Adrenal gland (tissue), 12 donors: ENCODE data around the gene DGKQ. TPM values are rescaled to one million over a fixed set of nuclear protein-coding genes. Genes with fewer than 3 reads are reported as not detected.
A peak's percentile ranks its signal among the peaks of the same experiment; 100 is the strongest.
"Not testable (repeated sequence)": the region's sequence is repeated elsewhere in the genome, so short reads cannot be mapped to it uniquely, and the experiment has no call there.

Experiments
- DNase-seq, 7 donors: peaks; one replicate each; pipeline ENCODE4 v3.0.0-alpha.2; 2019 to 2020
- H3K27ac ChIP-seq, 5 donors: fragments of 200-600 bp; sonication (generic) in 4 of 5; 1 replicate in 3 of 5; 2 replicates in 2 of 5; pipeline versions ENCODE4 v1.5.1 to v1.8.0; 2016 to 2020; ENCODE audit warnings: mild to moderate bottlenecking in 1 of 5
- H3K27me3 ChIP-seq: fragments of 200-600 bp; 2 replicates; pipeline ENCODE4 v1.8.0; 2021
- H3K36me3 ChIP-seq, 2 donors: fragments of 200-600 bp; replicated peaks in 1 of 2; 1 replicate in 1 of 2; 2 replicates in 1 of 2; pipeline versions ENCODE4 v1.5.1 to v1.8.0; 2018 to 2022
- H3K4me1 ChIP-seq, 2 donors: fragments of 200-600 bp; replicated peaks in 1 of 2; 1 replicate in 1 of 2; 2 replicates in 1 of 2; pipeline versions ENCODE4 v1.5.1 to v1.8.0; 2018 to 2021
- H3K4me3 ChIP-seq, 4 donors: fragments of 200-600 bp; sonication (generic) in 3 of 4; one replicate each; pipeline ENCODE4 v1.5.1; 2016 to 2018
- H3K9me3 ChIP-seq, 3 donors: fragments of 200-600 bp; sonication (generic) in 1 of 3; replicated peaks in 1 of 3; 1 replicate in 2 of 3; 2 replicates in 1 of 3; pipeline versions ENCODE4 v1.5.1 to v1.8.0; 2016 to 2021
- POLR2A ChIP-seq, 2 donors: fragments of 450-650 bp; IDR thresholded peaks; one replicate each; pipeline ENCODE4 v1.6.1; 2017; ENCODE audit warnings: antibody characterized with exemption in 2 of 2, mild to moderate bottlenecking in 2 of 2, moderate library complexity in 1 of 2
- WGBS, 4 donors: extraction: QIAGEN DNeasy Blood & Tissue Kit in 2 of 4; methylation state at CpG; one replicate each; pipeline versions ENCODE4 v1.1.5 to v1.1.7; 2013 to 2017; 5-methylcytosine and 5-hydroxymethylcytosine counted together
- intact Hi-C, 2 donors: fragments of 100-400 bp; cut with DNase I; formaldehyde crosslinking; loops; one replicate each; pipeline versions ENCODE4 v1.14.1 to v1.15.0; 2022 to 2023
- polyA plus RNA-seq, 3 donors: library from polyadenylated mRNA; stranded (reverse); fragments of 200-250 nt in 2 of 3; fragments of 350-450 nt in 1 of 3; fragmentation: Illumina TruSeq in 1 of 3; extraction: RNeasy Lipid Tissue Mini Kit (QIAGEN cat#74804) in 1 of 3; gene quantifications; one replicate each; pipeline ENCODE4 v1.2.3, GENCODE V29; 2013 to 2014
- total RNA-seq, 9 donors: library from RNA; depleted of rRNA in 4 of 9; stranded (reverse); fragments of >200 nt in 4 of 9; fragments of 120-200 nt in 1 of 9; fragmentation: NEBNext Ultra II Directional in 1 of 9; extraction: Animal tissue kit (Norgen Biotek cat#: 25700) in 1 of 9; gene quantifications; one replicate each; pipeline versions ENCODE4 v1.1.0 to v1.2.4, GENCODE V29; 2013 to 2023
- TF ChIP-seq, protein P1 (sequence below), 6 experiments: fragments of 450-650 bp in 4 of 6; fragments of 200-600 bp in 2 of 6; sonication (generic) in 1 of 6; IDR thresholded peaks; 1 replicate in 5 of 6; 2 replicates in 1 of 6; pipeline versions ENCODE4 v1.5.1 to v1.8.0; 2016 to 2021; ENCODE audit warnings: antibody characterized with exemption in 6 of 6, mild to moderate bottlenecking in 2 of 6, moderate library complexity in 1 of 6
- donor health status: healthy with polysubstance abuse.
- donor health status: Bipolar disorder and iron deficiency.
- donor health status: DM: yes; HTN: yes; CAD: no.
- donor health status: DM: no; HTN: no; CAD: no.
- donor health status: DM: no; HTN: no; CAD: no.
- donor health status: DM: yes; HTN: yes; CAD: no.

DGKQ gene
- total and polyA plus RNA-seq, 12 donors: 0.55 to 16.5 (median 12.5) TPM

DNA sequence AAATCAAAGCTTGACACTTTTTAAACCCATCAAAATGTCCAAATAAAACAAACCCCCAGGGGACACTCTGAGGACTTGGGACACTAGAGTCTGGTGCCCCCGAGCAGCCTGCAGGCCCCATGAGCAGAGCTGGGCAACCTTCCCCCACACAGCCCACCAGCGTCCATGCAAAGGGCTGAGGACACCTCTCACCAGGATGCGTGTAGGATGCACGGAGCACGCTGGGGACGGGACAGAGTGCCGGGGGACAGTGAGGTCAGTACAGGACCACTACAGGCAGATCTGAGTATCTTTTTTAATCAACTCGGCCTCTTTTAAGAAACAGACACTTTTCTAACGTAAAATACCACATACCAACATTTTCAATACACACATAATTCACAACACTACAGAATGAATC is 48.2 kb downstream of the DGKQ start:
- WGBS, 4 donors: 86 to 94% (median 91%) methylated on average over 9 of the region's 9 CpGs
- no peak for DNase-seq
- Histone ChIP-seq H3K9me3 (no peaks in the 10 kb centered on the region), H3K27ac (no peak overlapping the region), H3K4me1 (peaks cover 5 to 36% of the 10 kb centered on the region in 2 donors), H3K27me3 (no peaks in the 10 kb centered on the region), H3K36me3 (no peaks in the 10 kb centered on the region), H3K4me3 (no peak overlapping the region)
- intact Hi-C loops: no loop called here
- TF ChIP-seq, protein P1, sequence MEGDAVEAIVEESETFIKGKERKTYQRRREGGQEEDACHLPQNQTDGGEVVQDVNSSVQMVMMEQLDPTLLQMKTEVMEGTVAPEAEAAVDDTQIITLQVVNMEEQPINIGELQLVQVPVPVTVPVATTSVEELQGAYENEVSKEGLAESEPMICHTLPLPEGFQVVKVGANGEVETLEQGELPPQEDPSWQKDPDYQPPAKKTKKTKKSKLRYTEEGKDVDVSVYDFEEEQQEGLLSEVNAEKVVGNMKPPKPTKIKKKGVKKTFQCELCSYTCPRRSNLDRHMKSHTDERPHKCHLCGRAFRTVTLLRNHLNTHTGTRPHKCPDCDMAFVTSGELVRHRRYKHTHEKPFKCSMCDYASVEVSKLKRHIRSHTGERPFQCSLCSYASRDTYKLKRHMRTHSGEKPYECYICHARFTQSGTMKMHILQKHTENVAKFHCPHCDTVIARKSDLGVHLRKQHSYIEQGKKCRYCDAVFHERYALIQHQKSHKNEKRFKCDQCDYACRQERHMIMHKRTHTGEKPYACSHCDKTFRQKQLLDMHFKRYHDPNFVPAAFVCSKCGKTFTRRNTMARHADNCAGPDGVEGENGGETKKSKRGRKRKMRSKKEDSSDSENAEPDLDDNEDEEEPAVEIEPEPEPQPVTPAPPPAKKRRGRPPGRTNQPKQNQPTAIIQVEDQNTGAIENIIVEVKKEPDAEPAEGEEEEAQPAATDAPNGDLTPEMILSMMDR (IDR thresholded peaks at IDR 0.05): no peak
- no peak for TF ChIP-seq POLR2A (IDR thresholded peaks at IDR 0.05)

DNA sequence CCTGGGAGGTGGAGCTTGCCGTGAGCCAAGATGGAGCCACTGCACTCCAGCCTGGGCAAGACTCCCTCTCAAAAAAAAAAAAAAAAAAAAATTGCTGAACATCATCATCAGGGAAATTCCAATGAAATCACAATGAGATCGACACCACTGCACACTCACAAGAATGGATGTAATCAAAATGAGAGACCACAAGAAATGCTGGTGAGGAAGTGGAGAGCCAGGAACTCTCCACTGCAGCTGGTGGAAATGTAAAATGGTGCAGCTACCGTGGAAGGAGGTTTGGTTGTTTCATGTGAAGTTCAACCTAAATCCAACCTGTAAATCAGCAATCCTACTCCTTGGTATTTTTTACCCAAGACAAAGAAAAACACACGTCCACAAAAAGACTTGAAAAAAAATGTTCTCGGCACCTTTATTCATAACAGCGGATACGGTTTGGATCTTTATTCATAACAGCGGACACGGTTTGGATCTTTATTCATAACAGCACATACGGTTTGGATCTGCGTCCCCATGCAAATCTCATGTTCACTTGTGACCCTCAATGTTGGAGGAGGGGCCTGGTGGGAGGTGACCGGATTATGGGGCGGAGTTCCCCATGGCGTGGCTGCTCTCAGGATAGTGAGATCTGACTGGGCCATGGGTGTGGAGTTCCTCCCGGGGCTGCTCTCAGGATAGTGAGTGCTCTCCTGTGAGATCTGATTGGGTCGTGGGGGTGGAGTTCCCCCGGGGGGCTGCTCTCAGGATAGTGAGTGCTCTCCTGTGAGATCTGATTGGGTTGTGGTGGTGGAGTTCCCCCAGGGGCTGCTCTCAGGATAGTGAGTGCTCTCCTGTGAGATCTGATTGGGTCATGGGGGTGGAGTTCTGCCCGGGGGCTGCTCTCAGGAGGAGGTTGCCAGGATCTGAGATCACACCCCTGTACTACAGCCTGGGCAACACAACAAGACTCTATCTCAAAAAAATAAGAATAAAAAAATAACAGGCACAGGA is 49.0 kb downstream of the DGKQ start:
- no peak for TF ChIP-seq POLR2A (IDR thresholded peaks at IDR 0.05)
- TF ChIP-seq, protein P1 (IDR thresholded peaks at IDR 0.05): no peak
- H3K4me3 ChIP-seq: no peak overlapping the region
- 74 to 84% (median 77%) methylated on average over 18 of the region's 18 CpGs for WGBS, 4 donors
- no peaks in the 10 kb centered on the region for H3K27me3 ChIP-seq
- intact Hi-C loops: no loop called here
- H3K9me3 ChIP-seq: no peaks in the 10 kb centered on the region
- H3K4me1 ChIP-seq: peaks cover 5 to 28% of the 10 kb centered on the region in 2 donors
- H3K36me3 ChIP-seq: no peaks in the 10 kb centered on the region
- peak in 1 of 7 donors; percentile 8 for DNase-seq
- H3K27ac ChIP-seq: no peak overlapping the region

DNA sequence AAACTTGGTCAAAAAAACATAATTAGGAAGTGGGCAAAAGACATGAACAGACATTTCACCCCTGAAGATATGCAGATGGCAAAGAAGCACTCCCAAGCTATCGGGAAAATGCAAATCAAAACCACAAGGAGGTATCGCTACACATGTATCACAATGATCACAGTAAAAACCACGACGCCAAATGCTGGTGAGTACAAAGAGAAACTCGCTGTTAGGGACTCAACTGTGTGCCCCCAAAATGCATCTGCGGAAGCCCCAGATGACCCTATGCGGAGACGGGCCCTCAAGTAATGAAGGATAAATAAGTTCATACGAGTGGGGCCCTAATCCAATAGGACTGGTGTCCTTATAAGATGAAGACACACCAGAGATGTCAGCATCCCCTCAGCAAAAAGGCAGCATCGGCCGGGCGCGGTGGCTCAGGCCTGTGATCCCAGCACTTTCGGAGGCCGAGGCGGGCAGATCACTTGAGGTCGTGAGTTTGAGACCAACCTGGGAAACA is 51.5 kb downstream of the DGKQ start:
- H3K4me1 ChIP-seq: peaks cover 5 to 19% of the 10 kb centered on the region in 2 donors
- no peaks in the 10 kb centered on the region for H3K9me3 ChIP-seq
- H3K36me3 ChIP-seq: no peaks in the 10 kb centered on the region
- peak in 1 of 7 donors; percentile 17 for DNase-seq
- intact Hi-C loops: no loop called here
- H3K4me3 ChIP-seq: no peak overlapping the region
- H3K27ac ChIP-seq: no peak overlapping the region
- TF ChIP-seq, protein P1 (IDR thresholded peaks at IDR 0.05): no peak
- TF ChIP-seq POLR2A (IDR thresholded peaks at IDR 0.05): no peak
- H3K27me3 ChIP-seq: no peaks in the 10 kb centered on the region
- 88 to 94% (median 93%) methylated on average over 17 of the region's 17 CpGs for WGBS, 4 donors

GRCh38 chr4:919004-919680 is 54.2 kb downstream of the DGKQ start:
- DNase-seq: peak in 2 of 7 donors; percentile 10 to 14
- H3K27ac ChIP-seq: peak overlapping the region in 1 of 5 donors; percentile 7
- H3K27me3 ChIP-seq, H3K4me3 ChIP-seq, intact Hi-C loops, H3K36me3 ChIP-seq, H3K9me3 ChIP-seq: not testable (repeated sequence)
- WGBS, 4 donors: 90 to 94% (median 94%) methylated on average over 14 to 15 of the region's 15 CpGs
- peaks cover 7 to 12% of the 10 kb centered on the region in 2 donors for H3K4me1 ChIP-seq

DNA sequence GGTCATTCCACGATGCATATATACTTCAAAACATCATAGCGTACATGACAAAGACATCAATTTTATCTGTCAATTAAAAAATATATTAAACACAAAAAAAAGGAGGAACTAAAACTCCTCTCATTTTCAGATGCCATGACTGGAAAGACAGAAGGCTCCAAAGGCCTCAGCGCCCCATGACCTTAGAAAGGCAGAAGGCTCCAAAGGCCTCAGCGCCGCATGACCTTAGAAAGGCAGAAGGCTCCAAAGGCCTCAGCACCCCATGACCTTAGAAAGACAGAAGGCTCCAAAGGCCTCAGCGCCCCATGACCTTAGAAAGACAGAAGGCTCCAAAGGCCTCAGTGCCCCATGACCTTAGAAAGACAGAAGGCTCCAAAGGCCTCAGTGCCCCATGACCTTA is 54.8 kb downstream of the DGKQ start:
- intact Hi-C loops, H3K9me3 ChIP-seq, DNase-seq, H3K27ac ChIP-seq, H3K27me3 ChIP-seq, H3K4me3 ChIP-seq, H3K36me3 ChIP-seq: not testable (repeated sequence)
- 80 to 94% (median 89%) methylated on average over 6 of the region's 6 CpGs for WGBS, 4 donors
- H3K4me1 ChIP-seq: peaks cover 7 to 12% of the 10 kb centered on the region in 2 donors
